Peyer's patch (tissue), 4 donors: ENCODE results near the gene OLFML2A.

Source experiments
- CTCF ChIP-seq, 6 experiments: fragments of 450-650 bp in 4 of 6; fragments of 200-600 bp in 2 of 6; sonication (generic) in 1 of 6; IDR thresholded peaks; one replicate each; pipeline ENCODE4 v1.5.1; 2017 to 2019; ENCODE audit warnings: antibody characterized with exemption in 6 of 6, mild to moderate bottlenecking in 3 of 6, moderate library complexity in 1 of 6
- POLR2A ChIP-seq, 2 donors: fragments of 450-650 bp; IDR thresholded peaks; one replicate each; pipeline ENCODE4 v1.5.1; 2017; ENCODE audit warnings: antibody characterized with exemption in 2 of 2, mild to moderate bottlenecking in 2 of 2, moderate library complexity in 2 of 2

DNA sequence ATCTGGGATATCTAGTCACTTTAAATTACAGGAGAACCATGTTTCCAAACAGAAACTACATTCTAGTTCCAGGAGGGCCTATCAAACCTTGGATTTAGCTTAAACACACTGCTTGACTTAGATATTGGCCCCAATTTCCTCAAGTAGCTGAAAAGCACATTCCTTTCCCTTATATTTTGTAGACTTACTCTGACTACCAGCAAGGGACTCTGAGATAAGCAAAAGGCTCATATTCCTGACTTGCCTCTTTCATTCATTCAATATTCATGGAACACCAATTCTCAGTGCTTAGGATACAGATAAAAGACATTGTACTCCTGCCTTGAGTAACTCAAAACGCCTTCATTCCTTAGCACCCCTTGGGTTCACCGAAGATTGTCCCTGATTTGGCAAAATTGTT lies 17.6 kb upstream of the OLFML2A start:
- TF ChIP-seq CTCF (IDR thresholded peaks at IDR 0.05) (no peak), POLR2A (IDR thresholded peaks at IDR 0.05) (no peak)
